T-helper 2 cell treated with Interferon-gamma antibody and Interleukin-4, amounts not matched to agents 100 ng/mL and 5 ng/mL, for 36 hours (primary cell): Measurements from ENCODE around the gene CDH11. TPM values are rescaled to one million over a fixed set of nuclear protein-coding genes. Genes with fewer than 3 reads are reported as not detected.

Source experiments
- intact Hi-C: fragments of 100-400 bp; cut with micrococcal nuclease; formaldehyde crosslinking; loops from one replicate; pipeline ENCODE4 v1.15.1; 2023
- total RNA-seq: library from RNA; stranded (reverse); gene quantifications from 2 replicates; pipeline ENCODE4 v1.2.3, GENCODE V29; 2022

CDH11 gene
- total RNA-seq, 1 donor from 2014 or later: not detected

- intact Hi-C loops: no loop called here
These were observed 4.9 kb downstream of the CDH11 start for GRCh38 chr16:65116818-65117430.

GRCh38 chr16:65116216-65116615, 5.6 kb downstream of the CDH11 start:
- intact Hi-C loops: no loop called here

GRCh38 chr16:65114527-65114926, 7.3 kb downstream of the CDH11 start:
- intact Hi-C loops: no loop called here

GRCh38 chr16:65113441-65113840, 8.4 kb downstream of the CDH11 start:
- intact Hi-C loops: no loop called here

GRCh38 chr16:65111306-65111705, 10.6 kb downstream of the CDH11 start:
- intact Hi-C loops: no loop called here

GRCh38 chr16:65106757-65107156, 15.1 kb downstream of the CDH11 start:
- intact Hi-C loops: no loop called here

GRCh38 chr16:65105171-65105570, 16.7 kb downstream of the CDH11 start:
- intact Hi-C loops: no loop called here

GRCh38 chr16:65104471-65104870, 17.4 kb downstream of the CDH11 start:
- intact Hi-C loops: no loop called here

- intact Hi-C loops: no loop called here
These were observed 19.5 kb downstream of the CDH11 start for GRCh38 chr16:65102326-65102725.

GRCh38 chr16:65101009-65101408, 20.9 kb downstream of the CDH11 start:
- intact Hi-C loops: no loop called here

- intact Hi-C loops: no loop called here
These were observed 22.3 kb downstream of the CDH11 start for GRCh38 chr16:65099607-65100006.

GRCh38 chr16:65098916-65099315, 22.9 kb downstream of the CDH11 start:
- intact Hi-C loops: no loop called here

- intact Hi-C loops: no loop called here
These were observed 24.6 kb downstream of the CDH11 start for GRCh38 chr16:65097296-65097695.

- intact Hi-C loops: no loop called here
These were observed 26.0 kb downstream of the CDH11 start for GRCh38 chr16:65095906-65096305.

- intact Hi-C loops: no loop called here
These were observed 26.7 kb downstream of the CDH11 start for GRCh38 chr16:65095090-65095728.

GRCh38 chr16:65094009-65094408, 27.9 kb downstream of the CDH11 start:
- intact Hi-C loops: no loop called here

GRCh38 chr16:65083164-65083857, 38.6 kb downstream of the CDH11 start:
- intact Hi-C loops: no loop called here

GRCh38 chr16:65079549-65079948, 42.3 kb downstream of the CDH11 start:
- intact Hi-C loops: no loop called here

GRCh38 chr16:65077181-65077580, 44.7 kb downstream of the CDH11 start:
- intact Hi-C loops: no loop called here

GRCh38 chr16:65075877-65076276, 46.0 kb downstream of the CDH11 start:
- intact Hi-C loops: no loop called here

- intact Hi-C loops: no loop called here
These were observed 50.2 kb downstream of the CDH11 start for GRCh38 chr16:65071433-65072311.
